HepG2 (cell line): ENCODE data around the gene ATP1B2. TPM values are rescaled to one million over a fixed set of nuclear protein-coding genes. Genes with fewer than 3 reads are reported as not detected.

Experiments
- AKAP8 ChIP-seq: sonication (generic); formaldehyde crosslinking; IDR thresholded peaks from 2 replicates; pipeline ENCODE4 v1.5.1; 2020; ENCODE audit warnings: mild to moderate bottlenecking, missing genetic modification reagents
- FLYWCH1 ChIP-seq: sonication (generic); formaldehyde crosslinking; IDR thresholded peaks from 2 replicates; pipeline ENCODE4 v1.8.1; 2023; ENCODE audit warnings: mild to moderate bottlenecking, missing genetic modification reagents
- HNRNPK ChIP-seq: fragments of 200-400 bp; formaldehyde crosslinking; IDR thresholded peaks from 2 replicates; pipeline ENCODE4 v1.6.1; 2018; ENCODE audit warnings: low read length, low read depth, moderate library complexity, mild to moderate bottlenecking; ENCODE audit not compliant: poor library complexity, severe bottlenecking
- MAFF ChIP-seq: IDR thresholded peaks from 2 replicates; pipeline ENCODE4 v1.6.1; 2011; ENCODE audit warnings: low read depth, low read length, improper control_type of control experiment
- MATR3 ChIP-seq: sonication (generic); formaldehyde crosslinking; IDR thresholded peaks from 2 replicates; pipeline ENCODE4 v1.4.0; 2020; ENCODE audit warnings: missing genetic modification reagents
- SIN3B ChIP-seq: fragments of 150-350 bp; IDR thresholded peaks from 2 replicates; pipeline ENCODE4 v1.6.1; 2014; ENCODE audit warnings: low read length
- TP53 ChIP-seq: sonication (generic); formaldehyde crosslinking; conservative IDR thresholded peaks from 2 replicates; pipeline ENCODE4 v1.4.0; 2020; ENCODE audit warnings: missing genetic modification reagents
- YY1 ChIP-seq: IDR thresholded peaks from 2 replicates; pipeline ENCODE4 v1.6.1; 2011; ENCODE audit warnings: low read length, low read depth, moderate library complexity, mild to moderate bottlenecking; ENCODE audit not compliant: insufficient read depth, insufficient replicate concordance
- ZFP90 ChIP-seq: sonication (generic); formaldehyde crosslinking; IDR thresholded peaks from 2 replicates; pipeline ENCODE4 v1.8.0; 2022; ENCODE audit warnings: missing genetic modification reagents, mild to moderate bottlenecking, inconsistent platforms, borderline replicate concordance
- ZNF75D ChIP-seq: sonication (generic); formaldehyde crosslinking; IDR thresholded peaks from 2 replicates; pipeline ENCODE4 v1.8.1; 2023; ENCODE audit warnings: missing genetic modification reagents, mild to moderate bottlenecking, borderline replicate concordance
- polyA plus RNA-seq, 8 experiments: library from polyadenylated mRNA; depleted of rRNA in 3 of 8; stranded (reverse) in 7 of 8; unstranded in 1 of 8; fragments of >200 nt; fragmentation: Illumina TruSeq in 4 of 8; extraction: Trizol in 4 of 8; gene quantifications; 2 replicates each; pipeline versions ENCODE4 v1.2.1 to v1.2.3, GENCODE V29; 2011 to 2016; ENCODE audit warnings: low read depth in 4 of 8, missing spikeins in 1 of 8, mixed read lengths in 1 of 8; ENCODE audit not compliant: insufficient read depth in 1 of 8
- total RNA-seq, 5 experiments: library from RNA; depleted of rRNA; stranded (reverse); fragments of >200 nt; fragmentation: Illumina TruSeq; extraction: Trizol; gene quantifications; 2 replicates each; pipeline ENCODE4 v1.2.3, GENCODE V29; 2016; ENCODE audit warnings: low read depth in 1 of 5
- TF ChIP-seq, protein P1 (sequence below): sonication (generic); formaldehyde crosslinking; IDR thresholded peaks from 2 replicates; pipeline ENCODE4 v1.4.0; 2020; ENCODE audit warnings: missing genetic modification reagents
- TF ChIP-seq, protein P2 (sequence below): sonication (generic); formaldehyde crosslinking; IDR thresholded peaks from 2 replicates; pipeline ENCODE4 v1.8.1; 2023; ENCODE audit warnings: mild to moderate bottlenecking, missing genetic modification reagents, borderline replicate concordance
- TF ChIP-seq, protein P3 (sequence below), 2 experiments: fragments of 450-650 bp in 1 of 2; sonication (generic) in 1 of 2; formaldehyde crosslinking in 1 of 2; IDR thresholded peaks; 2 replicates each; pipeline versions ENCODE4 v1.6.1 to v1.8.0; 2016 to 2022; ENCODE audit warnings: antibody characterized with exemption in 1 of 2, mild to moderate bottlenecking in 1 of 2, missing genetic modification reagents in 1 of 2

Gene ATP1B2
- total and polyA plus RNA-seq, 2 of the 13 experiments (the other 11 are each of a cell fraction or from before 2014, with no cell fraction given) = not detected

DNA sequence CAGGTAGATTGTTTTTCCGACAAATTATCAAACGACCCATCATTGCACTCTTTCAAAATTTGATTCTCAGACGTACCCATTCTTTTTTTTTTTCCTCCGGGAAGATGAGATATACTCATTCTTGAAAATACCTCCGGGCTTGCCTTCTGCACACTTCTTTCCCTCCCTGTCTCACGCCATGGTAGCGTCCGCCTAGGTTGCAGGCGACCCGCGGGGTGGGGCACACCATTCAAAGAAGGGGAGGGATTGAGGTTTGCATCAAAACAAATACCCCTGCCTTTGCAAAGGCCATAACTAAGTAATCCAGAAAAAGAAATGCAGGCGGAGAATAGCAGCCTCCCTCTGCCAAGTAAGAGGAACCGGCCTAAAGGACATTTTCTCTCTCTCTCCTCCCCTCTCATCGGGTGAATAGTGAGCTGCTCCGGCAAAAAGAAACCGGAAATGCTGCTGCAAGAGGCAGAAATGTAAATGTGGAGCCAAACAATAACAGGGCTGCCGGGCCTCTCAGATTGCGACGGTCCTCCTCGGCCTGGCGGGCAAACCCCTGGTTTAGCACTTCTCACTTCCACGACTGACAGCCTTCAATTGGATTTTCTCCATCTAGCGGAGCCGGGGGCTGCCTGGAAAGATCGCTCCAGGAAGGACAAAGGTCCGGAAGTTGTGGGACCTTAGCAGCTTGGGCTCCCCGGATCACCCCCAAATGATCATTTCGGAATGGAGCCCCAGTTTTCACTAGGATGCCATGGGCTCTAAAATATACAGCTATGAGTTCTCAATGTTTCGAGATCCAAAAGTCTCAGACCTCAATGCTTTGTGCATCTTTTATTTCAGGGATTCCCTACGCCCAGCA lies 35.7 kb downstream of the ATP1B2 start (continued):
- peak; percentile 44 for TF ChIP-seq YY1
- no peak; the same call in 1 of the 2 replicates for TF ChIP-seq SIN3B
- 0 out of 2 replicates have a peak, but pooled peaks have one; percentile 45 for TF ChIP-seq TP53 (CRISPR knock-in tag)
- TF ChIP-seq AKAP8 = no peak
- TF ChIP-seq MAFF = no peak
- TF ChIP-seq ZNF75D = no peak
- TF ChIP-seq, protein P1, sequence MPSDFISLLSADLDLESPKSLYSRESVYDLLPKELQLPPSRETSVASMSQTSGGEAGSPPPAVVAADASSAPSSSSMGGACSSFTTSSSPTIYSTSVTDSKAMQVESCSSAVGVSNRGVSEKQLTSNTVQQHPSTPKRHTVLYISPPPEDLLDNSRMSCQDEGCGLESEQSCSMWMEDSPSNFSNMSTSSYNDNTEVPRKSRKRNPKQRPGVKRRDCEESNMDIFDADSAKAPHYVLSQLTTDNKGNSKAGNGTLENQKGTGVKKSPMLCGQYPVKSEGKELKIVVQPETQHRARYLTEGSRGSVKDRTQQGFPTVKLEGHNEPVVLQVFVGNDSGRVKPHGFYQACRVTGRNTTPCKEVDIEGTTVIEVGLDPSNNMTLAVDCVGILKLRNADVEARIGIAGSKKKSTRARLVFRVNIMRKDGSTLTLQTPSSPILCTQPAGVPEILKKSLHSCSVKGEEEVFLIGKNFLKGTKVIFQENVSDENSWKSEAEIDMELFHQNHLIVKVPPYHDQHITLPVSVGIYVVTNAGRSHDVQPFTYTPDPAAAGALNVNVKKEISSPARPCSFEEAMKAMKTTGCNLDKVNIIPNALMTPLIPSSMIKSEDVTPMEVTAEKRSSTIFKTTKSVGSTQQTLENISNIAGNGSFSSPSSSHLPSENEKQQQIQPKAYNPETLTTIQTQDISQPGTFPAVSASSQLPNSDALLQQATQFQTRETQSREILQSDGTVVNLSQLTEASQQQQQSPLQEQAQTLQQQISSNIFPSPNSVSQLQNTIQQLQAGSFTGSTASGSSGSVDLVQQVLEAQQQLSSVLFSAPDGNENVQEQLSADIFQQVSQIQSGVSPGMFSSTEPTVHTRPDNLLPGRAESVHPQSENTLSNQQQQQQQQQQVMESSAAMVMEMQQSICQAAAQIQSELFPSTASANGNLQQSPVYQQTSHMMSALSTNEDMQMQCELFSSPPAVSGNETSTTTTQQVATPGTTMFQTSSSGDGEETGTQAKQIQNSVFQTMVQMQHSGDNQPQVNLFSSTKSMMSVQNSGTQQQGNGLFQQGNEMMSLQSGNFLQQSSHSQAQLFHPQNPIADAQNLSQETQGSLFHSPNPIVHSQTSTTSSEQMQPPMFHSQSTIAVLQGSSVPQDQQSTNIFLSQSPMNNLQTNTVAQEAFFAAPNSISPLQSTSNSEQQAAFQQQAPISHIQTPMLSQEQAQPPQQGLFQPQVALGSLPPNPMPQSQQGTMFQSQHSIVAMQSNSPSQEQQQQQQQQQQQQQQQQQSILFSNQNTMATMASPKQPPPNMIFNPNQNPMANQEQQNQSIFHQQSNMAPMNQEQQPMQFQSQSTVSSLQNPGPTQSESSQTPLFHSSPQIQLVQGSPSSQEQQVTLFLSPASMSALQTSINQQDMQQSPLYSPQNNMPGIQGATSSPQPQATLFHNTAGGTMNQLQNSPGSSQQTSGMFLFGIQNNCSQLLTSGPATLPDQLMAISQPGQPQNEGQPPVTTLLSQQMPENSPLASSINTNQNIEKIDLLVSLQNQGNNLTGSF = peak; percentile 31; the same call in 1 of the 2 replicates
- 0 out of 2 replicates have a peak, but pooled peaks have one; percentile 28 for TF ChIP-seq FLYWCH1
- peak; percentile 84 for TF ChIP-seq ZFP90 (CRISPR knock-in tag)
- no peak for TF ChIP-seq HNRNPK
- TF ChIP-seq, protein P2, sequence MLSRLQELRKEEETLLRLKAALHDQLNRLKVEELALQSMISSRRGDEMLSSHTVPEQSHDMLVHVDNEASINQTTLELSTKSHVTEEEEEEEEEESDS (CRISPR knock-in tag) = 0 out of 2 replicates have a peak, but pooled peaks have one; percentile 23
- TF ChIP-seq MATR3 (CRISPR knock-in tag) = no peak
- TF ChIP-seq, protein P3, sequence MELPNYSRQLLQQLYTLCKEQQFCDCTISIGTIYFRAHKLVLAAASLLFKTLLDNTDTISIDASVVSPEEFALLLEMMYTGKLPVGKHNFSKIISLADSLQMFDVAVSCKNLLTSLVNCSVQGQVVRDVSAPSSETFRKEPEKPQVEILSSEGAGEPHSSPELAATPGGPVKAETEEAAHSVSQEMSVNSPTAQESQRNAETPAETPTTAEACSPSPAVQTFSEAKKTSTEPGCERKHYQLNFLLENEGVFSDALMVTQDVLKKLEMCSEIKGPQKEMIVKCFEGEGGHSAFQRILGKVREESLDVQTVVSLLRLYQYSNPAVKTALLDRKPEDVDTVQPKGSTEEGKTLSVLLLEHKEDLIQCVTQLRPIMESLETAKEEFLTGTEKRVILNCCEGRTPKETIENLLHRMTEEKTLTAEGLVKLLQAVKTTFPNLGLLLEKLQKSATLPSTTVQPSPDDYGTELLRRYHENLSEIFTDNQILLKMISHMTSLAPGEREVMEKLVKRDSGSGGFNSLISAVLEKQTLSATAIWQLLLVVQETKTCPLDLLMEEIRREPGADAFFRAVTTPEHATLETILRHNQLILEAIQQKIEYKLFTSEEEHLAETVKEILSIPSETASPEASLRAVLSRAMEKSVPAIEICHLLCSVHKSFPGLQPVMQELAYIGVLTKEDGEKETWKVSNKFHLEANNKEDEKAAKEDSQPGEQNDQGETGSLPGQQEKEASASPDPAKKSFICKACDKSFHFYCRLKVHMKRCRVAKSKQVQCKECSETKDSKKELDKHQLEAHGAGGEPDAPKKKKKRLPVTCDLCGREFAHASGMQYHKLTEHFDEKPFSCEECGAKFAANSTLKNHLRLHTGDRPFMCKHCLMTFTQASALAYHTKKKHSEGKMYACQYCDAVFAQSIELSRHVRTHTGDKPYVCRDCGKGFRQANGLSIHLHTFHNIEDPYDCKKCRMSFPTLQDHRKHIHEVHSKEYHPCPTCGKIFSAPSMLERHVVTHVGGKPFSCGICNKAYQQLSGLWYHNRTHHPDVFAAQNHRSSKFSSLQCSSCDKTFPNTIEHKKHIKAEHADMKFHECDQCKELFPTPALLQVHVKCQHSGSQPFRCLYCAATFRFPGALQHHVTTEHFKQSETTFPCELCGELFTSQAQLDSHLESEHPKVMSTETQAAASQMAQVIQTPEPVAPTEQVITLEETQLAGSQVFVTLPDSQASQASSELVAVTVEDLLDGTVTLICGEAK (IDR thresholded peaks at IDR 0.05) = no peak
- TF ChIP-seq, protein P3 (CRISPR knock-in tag; IDR thresholded peaks at IDR 0.05) = peak; percentile 37; the same call in 1 of the 2 replicates
